ENCODE measurements around the gene GADD45A.

DNA sequence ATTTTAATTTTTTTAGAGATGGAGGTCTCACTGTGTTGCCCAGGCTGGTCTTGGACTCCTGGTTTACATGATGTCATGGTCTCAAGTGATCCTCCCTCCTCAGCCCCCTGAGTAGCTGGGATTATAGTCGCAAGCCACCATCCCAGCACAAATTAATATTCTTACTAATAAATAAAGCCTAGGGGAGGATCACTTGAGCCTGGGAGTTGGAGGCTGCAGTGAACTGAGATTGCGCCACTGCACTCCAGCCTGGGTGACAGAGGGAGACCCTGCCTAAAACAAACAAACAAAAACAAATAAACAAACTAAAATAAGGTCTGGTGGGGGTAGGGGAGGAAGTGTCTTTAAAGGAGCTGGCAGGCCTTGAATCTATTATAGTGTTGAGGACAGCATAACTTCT, 8.7 kb upstream of the GADD45A start:
- TF ChIP-seq POLR2A (IDR thresholded peaks at IDR 0.05; ENCODE audit: low read depth, low read length) (no peak), POLR2AphosphoS5 (IDR thresholded peaks at IDR 0.05; ENCODE audit: low read depth, low read length) (no peak)

All from GM12891 (cell line).